HG02943 (cell line): ENCODE measurements around the gene TMED10.
"Not testable (repeated sequence)": the region's sequence is repeated elsewhere in the genome, so short reads cannot be mapped to it uniquely, and the experiment has no call there.

Source experiments
- ATAC-seq: cut with Tn5 transposase; IDR thresholded peaks from one replicate; pipeline ENCODE4 v1.9.1; 2021; ENCODE audit warnings: mild to moderate bottlenecking, low read depth, moderate library complexity; ENCODE audit not compliant: unreplicated experiment

Gene TMED10

DNA sequence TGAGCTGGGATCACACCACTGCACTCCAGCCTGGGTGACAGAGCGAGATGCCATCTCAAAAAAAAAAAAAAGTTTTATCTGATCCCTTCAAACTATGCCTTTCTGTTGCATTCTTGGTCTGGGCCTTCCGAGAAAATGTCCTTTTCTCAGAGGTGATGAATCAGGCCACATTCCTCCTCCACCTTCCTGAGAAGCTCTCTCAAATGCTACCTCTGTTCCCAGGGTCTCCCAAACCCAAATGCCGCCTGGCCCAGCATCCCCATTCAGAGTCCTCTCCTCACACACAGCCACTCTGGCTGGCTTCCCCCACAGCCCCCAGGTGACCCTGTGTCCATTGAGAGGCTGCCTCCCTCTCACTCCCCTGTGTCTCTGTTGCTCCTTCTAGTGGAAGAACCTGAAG lies 19.7 kb upstream of the TMED10 start:
- no peak for ATAC-seq

DNA sequence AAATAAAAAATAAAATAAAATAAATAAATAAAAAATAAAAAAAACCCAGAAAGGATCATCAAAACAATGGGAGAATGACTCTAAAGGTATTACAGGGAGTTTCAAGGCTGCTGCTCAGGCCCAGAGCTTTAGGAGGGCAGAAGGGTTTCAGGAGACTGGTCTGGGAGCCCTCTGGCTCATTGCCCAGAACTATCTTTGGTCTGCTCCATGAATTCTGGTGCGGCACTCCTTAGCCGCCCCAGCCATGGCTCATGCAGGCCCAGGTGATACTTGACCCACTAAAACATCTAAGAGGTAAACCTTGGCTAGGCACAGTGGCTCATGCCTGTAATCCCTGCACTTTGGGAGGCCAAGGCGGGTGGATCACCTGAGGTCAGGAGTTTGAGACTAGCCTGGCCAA lies 14.7 kb upstream of the TMED10 start:
- no peak for ATAC-seq

GRCh38 chr14:75190023-75190422 lies 13.6 kb upstream of the TMED10 start:
- ATAC-seq: no peak

DNA sequence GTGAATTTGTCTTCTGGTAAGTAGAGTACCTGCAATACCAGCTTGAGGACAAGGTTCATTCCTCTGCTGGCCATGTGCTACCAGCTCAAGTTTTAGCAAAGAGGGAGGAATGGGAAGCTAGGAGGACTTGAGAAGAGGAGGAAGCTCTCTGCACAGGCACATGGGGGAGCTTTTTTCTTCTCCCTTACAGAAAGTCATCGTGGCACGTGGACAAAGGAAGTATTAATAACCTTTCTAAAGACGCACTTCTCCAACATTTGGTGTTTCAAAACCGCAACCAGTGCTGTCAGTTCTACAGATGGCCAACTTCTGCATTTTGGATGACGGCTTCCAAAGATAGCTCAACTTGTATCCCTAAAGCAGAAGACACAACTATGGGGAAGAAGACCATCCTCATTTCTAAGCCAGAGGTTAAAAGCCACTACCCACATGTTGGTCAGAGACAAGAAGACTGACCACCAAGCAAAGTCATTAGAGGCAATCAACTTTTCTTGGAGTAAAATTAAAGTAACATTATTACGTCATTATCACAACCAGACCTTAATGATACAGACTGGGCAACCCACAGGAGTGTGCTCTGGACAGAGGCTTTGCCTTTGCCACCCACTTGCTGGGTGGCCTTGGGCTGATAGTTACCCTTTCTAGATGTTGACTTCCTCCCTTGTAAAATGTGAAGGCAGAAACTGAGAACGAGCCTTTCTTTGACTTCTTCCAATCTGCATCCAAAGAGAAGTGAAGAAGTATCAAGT lies 12.3 kb upstream of the TMED10 start:
- ATAC-seq: no peak

DNA sequence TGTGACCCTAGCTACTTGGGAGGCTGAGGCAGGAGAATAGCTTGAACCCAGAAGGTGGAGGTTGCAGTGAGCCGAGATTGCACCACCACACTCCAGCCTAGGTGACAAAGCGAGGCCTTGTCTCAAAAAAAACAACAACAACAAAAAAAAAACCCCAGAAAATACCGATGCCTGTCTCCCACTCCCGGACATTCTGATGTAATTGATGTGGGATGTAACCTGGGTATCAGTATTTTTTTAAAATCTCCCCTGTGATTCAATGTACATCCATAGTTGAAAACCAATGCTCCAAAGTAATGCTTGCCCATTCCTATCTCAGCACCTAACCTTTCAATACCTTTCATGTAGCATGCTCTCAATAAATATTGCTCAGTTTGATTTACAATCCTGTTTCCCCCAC lies 11.7 kb upstream of the TMED10 start:
- no peak for ATAC-seq

DNA sequence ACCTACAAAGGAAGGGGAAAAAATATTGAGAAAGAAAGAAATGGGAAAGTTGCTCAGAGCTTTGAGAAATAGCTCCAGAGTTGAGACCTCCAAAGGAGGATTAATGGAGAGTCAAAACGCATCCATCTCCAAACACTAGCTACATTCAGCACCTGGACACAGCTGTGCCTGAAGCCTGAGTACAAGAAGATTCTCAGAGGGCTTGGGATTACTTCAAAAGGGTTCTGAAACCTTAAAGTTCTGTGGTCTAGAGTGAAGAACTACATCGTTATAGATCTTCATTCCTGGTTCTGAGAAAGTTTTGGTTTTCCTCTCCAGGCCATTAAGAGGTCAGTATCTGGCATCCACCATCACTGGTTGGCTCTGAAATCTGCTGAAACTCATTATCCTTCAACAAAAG lies 10.5 kb upstream of the TMED10 start:
- ATAC-seq: no peak

DNA sequence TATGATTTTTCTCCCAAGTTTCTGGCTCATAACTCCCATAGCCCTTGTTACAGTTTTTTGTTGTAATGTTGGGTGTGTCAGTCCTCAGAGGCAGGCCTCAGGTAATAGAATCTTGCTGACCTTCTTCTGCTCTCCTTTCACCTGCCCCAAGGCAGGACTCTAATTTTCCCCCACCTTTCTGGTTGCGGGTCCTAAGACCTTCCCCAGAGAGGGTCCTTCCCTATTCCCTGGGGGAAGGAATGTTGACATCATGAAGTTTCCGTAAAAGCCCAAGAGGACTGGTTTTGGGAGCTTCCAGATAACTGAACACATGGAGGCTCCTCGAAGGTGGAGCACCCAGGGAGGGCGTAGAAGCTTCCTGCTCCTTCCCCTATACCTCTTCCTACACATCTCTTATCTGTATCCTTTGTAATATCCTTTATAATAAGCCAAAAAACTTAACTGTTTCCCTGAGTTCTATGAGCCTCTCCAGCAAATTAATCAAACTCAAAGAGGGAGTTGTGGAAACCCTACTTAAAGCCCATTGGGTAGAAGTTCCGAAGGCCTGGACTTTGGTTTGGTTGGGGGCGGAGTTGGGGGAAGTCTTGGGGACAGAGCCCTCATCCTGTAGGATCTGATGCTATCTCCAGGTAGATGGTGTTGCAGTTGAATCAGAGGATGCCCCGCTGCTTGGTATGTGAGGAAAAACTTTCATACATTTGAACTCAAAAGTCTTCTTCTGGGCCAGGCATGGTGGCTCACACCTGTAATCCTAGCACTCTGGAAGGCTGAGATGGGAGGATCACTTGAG lies 9.0 kb upstream of the TMED10 start:
- ATAC-seq: no peak

- ATAC-seq: no peak
Observed at GRCh38 chr14:75184492-75184891, 8.1 kb upstream of the TMED10 start.

GRCh38 chr14:75184039-75184438 lies 7.6 kb upstream of the TMED10 start:
- no peak for ATAC-seq

GRCh38 chr14:75183225-75183624 lies 6.8 kb upstream of the TMED10 start:
- ATAC-seq: no peak

DNA sequence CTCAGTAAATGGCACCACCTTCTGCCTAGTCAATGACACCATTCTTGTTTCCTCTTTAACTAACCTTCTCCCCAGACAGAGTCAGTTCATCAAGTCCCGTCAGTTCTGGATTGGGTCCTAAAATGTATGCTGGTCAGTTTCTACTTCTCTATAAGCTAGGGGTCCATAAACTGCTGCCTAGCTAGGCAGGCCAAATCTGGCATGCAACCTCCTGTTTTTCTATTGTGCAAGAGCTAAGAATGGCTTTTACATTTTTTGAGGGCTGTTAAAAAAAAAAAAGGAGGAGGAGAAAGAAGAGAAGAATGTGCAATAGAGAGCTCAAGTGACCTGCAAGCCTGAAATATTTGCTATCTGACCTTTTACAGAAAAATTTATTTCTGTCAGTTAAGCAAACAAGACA lies 6.4 kb upstream of the TMED10 start:
- ATAC-seq: no peak

- not testable (repeated sequence) for ATAC-seq
Observed at GRCh38 chr14:75182163-75182562, 5.8 kb upstream of the TMED10 start.

DNA sequence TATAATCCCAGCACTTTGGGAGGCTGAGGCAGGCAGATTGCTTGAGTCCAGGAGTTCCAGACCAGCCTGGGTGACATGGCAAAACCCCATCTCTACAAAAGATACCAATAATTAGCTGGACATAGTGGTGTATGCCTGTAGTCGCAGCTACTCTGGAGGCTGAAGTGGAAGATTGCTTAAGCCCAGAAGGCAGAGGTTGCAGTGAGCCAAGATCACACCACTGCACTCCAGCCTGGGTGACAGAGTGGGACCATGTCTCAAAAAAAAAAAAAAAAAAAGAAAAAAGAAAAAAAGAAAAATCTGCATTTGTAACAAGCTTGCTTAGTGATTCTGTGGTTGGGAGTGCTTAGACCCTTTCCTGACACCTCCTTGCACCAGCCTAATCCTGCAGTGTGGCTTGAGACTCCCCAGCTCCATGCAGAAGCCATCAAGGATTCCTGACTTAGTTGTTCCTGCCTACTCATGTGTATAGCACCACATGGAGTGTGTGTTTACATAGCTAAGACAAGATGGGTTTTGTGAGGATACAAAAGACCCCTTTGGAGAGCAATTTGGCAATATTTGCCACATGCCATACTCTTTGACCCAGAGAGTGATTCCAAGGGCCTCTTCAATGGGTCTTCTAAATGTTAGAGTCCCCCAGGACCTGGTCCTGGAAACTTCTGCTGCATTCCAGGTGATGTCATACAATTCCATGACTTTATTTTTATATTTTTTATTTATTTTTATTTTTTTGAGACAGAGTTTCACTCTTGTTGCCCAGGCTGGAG lies 5.1 kb upstream of the TMED10 start:
- no peak for ATAC-seq

- no peak for ATAC-seq
Observed at GRCh38 chr14:75175677-75176141, 703 bp downstream of the TMED10 start.

DNA sequence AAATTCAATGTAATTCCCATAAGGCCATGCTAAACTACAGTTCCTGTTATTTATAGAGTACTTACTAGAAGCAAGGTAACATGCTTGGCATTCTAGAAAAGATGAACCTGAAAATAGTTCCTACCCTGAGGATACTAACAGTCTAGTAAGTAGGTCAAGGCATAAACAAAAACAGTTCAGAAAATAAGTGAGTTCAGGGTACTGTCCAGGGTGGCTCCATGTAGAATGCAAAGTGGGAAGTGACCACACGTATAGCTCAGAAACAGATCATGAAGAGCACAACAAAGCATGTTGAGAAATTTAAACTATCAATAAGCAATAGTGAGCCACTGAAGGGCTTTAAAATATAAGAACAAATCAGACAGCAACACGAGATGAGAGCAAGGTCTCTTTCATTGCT lies 2.3 kb downstream of the TMED10 start:
- no peak for ATAC-seq

GRCh38 chr14:75170772-75171171 lies 5.6 kb downstream of the TMED10 start:
- no peak for ATAC-seq

DNA sequence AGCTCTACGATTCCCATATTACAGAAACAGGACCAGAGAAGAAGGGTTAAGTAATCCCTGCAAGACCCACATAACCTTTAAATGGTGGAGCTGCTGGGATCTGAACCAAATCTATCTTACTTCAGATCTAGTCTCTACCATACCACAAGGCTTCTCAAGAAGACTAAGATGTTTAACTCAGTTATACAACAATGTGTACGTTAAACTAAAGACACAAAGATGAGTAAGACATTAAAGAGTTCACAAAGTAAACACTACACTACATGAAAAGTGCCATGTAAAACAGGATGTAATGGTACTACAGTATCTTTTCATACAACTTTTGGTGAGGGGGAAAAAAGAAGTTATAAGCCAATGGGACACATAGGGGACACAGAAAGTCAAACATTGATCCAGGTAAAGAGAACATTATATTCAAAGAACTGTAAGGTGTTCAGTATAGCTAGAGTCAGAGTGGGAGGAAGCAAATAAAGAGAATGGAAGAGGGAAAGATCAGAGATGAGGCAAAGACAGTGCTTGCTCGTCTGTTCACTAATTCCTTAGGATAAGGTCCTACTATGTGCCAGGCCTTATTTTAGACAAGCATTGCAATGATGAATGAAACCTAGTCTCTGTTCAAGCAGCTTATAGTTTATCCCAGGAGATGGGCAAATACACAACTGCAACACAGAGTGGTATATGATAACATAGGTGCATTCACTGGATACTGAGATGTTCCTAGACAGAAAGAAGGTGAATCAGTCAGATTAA lies 7.7 kb downstream of the TMED10 start:
- no peak for ATAC-seq

DNA sequence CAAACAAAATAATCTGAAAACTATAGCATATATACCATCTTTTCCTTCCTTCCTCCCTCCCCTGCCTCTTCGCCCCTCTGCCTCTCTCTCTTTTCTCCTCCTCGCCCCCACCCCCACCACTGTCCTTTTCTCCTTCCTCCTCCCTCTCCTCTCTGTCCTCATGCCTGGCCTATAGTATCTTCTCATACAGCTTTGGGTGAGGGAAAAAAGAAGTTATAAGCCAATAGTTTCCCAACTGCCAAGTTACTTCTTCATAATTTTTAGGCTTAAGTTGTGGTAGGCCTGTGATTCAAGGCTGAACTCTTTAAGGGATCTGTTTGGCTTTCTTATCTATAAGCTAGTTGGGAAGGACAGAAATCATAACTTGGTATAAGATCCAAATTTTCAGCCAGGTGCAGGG lies 9.1 kb downstream of the TMED10 start:
- ATAC-seq: no peak

DNA sequence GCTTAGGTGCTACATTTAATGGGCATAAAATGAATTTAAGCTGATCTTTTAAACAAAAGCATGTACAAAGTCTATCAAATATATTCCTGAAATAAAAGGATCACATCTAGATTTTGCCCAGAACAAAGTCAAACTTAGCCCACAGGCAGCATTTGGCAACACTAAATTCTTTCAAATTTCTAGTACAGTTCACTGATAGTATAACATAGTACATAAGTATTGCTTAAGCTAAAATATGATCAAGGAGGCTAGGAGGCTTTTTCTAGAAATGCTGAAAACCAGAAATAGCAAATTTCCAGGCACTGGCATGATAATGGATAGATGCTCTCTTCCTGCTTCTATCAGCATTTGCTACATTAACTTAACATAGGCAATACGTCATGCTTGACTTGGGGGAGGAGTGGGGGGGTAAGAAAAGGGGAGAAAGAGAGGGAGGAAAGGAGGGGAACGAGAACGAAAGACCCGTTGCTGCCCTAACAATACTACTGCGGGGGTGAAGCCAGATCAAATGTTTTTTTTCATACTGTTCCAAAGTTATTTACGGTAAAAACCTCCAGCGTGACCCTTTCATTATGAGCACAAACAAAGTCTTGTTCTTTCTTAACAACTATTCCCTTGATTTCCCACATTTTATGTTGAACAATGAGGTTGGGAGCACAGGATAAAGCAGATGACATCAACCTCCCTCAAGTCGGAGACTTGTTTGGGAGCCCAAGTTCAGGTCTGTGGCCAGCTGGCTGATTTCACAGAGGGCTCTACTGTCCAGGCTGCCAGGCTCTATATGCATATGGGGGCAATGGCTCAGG lies 10.6 kb downstream of the TMED10 start:
- no peak for ATAC-seq

GRCh38 chr14:75164809-75165208 lies 11.6 kb downstream of the TMED10 start:
- ATAC-seq: no peak
